Measurements from ENCODE around the gene AGER.

The AGER gene

DNA sequence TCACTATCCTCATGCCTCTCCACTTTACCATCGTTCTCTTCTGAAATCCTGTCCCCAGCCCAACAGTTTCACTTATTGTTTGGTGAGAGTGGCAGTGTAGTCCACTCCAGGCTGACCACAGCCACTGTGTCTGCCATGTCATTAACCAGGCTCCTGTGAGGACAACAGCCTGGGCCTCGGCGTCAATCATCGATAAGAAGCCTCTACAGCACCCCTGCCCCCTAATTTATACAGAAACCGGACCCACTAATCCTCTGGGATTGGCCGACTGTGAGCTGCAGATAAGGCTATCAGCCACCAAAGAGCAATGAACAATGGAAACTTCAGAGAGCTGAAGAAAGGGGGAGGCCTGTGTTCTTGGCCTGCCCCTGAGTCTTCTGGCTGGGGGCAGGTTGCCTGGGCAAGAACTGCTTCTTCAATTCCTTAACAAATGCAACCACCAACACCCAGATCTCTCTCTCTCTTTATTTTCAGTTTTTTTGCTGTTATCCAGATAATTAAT, 16.2 kb downstream of the AGER start:
- no peak for ATAC-seq
- TF ChIP-seq RARB (CRISPR knock-in tag; IDR thresholded peaks at IDR 0.05) (no peak), ZFP3 (CRISPR knock-in tag; IDR thresholded peaks at IDR 0.05) (no peak), ZC3H10 (CRISPR knock-in tag; IDR thresholded peaks at IDR 0.05) (no peak)

DNA sequence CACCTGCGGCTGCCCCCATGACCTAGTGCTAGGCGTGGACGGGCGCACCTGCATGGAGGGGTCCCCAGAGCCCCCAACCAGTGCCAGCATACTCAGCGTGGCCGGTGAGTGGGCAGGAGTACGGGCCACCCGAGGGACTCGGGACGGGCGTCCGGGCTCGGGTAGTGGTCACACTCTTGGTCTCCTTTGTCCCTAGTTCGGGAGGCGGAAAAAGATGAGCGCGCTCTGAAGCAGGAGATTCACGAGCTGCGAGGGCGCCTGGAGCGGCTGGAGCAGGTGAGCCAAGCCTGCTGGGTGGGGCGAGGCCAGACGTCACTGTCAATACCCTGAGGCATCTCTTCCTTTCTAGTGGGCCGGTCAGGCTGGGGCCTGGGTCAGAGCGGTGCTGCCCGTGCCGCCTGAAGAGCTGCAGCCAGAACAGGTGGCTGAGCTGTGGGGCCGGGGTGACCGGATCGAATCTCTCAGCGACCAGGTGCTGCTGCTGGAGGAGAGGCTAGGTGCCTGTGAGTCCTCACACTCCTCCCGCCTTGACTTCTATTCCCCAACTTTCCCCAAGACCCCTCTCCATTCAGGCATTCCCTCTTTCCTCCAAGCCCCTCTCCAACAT, 16.8 kb downstream of the AGER start:
- TF ChIP-seq TOX (CRISPR knock-in tag; IDR thresholded peaks at IDR 0.05; ENCODE audit: borderline replicate concordance) (no peak), ZNF70 (CRISPR knock-in tag; IDR thresholded peaks at IDR 0.05) (no peak), ZC3H10 (CRISPR knock-in tag; IDR thresholded peaks at IDR 0.05) (no peak), OSR1 (CRISPR knock-in tag; IDR thresholded peaks at IDR 0.05) (no peak), ZNF8 (CRISPR knock-in tag; IDR thresholded peaks at IDR 0.05) (no peak), ZFP3 (CRISPR knock-in tag; IDR thresholded peaks at IDR 0.05) (no peak), ZFP30 (CRISPR knock-in tag; IDR thresholded peaks at IDR 0.05) (no peak), SNAI2 (CRISPR knock-in tag; IDR thresholded peaks at IDR 0.05) (no peak), TCF4 (CRISPR knock-in tag; IDR thresholded peaks at IDR 0.05; ENCODE audit: borderline replicate concordance) (no peak), PPARA (CRISPR knock-in tag; IDR thresholded peaks at IDR 0.05; ENCODE audit: borderline replicate concordance) (no peak), BACH2 (CRISPR knock-in tag; IDR thresholded peaks at IDR 0.05; ENCODE audit: borderline replicate concordance) (no peak)
- TF ChIP-seq, protein P1, sequence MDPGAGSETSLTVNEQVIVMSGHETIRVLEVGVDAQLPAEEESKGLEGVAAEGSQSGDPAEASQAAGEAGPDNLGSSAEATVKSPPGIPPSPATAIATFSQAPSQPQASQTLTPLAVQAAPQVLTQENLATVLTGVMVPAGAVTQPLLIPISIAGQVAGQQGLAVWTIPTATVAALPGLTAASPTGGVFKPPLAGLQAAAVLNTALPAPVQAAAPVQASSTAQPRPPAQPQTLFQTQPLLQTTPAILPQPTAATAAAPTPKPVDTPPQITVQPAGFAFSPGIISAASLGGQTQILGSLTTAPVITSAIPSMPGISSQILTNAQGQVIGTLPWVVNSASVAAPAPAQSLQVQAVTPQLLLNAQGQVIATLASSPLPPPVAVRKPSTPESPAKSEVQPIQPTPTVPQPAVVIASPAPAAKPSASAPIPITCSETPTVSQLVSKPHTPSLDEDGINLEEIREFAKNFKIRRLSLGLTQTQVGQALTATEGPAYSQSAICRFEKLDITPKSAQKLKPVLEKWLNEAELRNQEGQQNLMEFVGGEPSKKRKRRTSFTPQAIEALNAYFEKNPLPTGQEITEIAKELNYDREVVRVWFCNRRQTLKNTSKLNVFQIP (CRISPR knock-in tag; IDR thresholded peaks at IDR 0.05; ENCODE audit: borderline replicate concordance, low read depth): no peak
- TF ChIP-seq, protein P2, sequence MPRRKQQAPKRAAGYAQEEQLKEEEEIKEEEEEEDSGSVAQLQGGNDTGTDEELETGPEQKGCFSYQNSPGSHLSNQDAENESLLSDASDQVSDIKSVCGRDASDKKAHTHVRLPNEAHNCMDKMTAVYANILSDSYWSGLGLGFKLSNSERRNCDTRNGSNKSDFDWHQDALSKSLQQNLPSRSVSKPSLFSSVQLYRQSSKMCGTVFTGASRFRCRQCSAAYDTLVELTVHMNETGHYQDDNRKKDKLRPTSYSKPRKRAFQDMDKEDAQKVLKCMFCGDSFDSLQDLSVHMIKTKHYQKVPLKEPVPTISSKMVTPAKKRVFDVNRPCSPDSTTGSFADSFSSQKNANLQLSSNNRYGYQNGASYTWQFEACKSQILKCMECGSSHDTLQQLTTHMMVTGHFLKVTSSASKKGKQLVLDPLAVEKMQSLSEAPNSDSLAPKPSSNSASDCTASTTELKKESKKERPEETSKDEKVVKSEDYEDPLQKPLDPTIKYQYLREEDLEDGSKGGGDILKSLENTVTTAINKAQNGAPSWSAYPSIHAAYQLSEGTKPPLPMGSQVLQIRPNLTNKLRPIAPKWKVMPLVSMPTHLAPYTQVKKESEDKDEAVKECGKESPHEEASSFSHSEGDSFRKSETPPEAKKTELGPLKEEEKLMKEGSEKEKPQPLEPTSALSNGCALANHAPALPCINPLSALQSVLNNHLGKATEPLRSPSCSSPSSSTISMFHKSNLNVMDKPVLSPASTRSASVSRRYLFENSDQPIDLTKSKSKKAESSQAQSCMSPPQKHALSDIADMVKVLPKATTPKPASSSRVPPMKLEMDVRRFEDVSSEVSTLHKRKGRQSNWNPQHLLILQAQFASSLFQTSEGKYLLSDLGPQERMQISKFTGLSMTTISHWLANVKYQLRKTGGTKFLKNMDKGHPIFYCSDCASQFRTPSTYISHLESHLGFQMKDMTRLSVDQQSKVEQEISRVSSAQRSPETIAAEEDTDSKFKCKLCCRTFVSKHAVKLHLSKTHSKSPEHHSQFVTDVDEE (CRISPR knock-in tag; IDR thresholded peaks at IDR 0.05): no peak
- ATAC-seq: no peak

DNA sequence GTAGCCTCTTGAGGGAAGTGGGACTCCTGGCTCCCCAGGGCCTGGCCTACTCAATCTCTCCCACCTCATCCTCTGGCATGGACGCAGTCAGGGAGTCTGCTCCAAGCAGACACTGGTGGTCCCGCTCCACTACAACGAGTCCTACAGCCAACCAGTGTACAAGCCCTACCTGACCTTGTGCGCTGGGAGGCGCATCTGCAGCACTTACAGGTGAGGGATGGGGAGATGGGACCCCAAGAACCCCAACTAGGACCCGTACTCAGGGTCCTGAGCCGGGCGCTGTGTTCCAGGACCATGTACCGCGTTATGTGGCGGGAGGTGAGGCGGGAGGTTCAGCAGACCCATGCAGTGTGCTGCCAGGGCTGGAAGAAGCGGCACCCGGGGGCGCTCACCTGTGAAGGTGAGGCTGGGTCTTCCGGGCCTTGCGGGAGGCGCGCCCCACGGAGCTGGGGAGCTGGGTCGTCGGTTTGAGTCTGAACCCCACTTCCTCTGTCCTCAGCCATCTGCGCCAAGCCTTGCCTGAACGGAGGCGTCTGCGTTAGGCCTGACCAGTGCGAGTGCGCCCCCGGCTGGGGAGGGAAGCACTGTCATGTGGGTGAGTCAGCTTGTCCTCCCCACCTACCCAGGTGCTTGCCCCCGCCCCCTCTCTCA, 17.5 kb downstream of the AGER start:
- ATAC-seq: no peak; the same call in 1 of the 3 replicates

More for the DNA sequence above, 17.5 kb downstream of the AGER start:
- no peak for TF ChIP-seq SNAI2 (CRISPR knock-in tag; IDR thresholded peaks at IDR 0.05)
- no peak for TF ChIP-seq ZNF8 (CRISPR knock-in tag; IDR thresholded peaks at IDR 0.05)
- no peak for TF ChIP-seq GLIS3 (CRISPR knock-in tag; IDR thresholded peaks at IDR 0.05)
- no peak for TF ChIP-seq PPARA (CRISPR knock-in tag; IDR thresholded peaks at IDR 0.05; ENCODE audit: borderline replicate concordance)
- TF ChIP-seq, protein P1 (CRISPR knock-in tag; IDR thresholded peaks at IDR 0.05; ENCODE audit: borderline replicate concordance, low read depth): no peak
- no peak for TF ChIP-seq RARB (CRISPR knock-in tag; IDR thresholded peaks at IDR 0.05)
- TF ChIP-seq OSR1 (CRISPR knock-in tag; IDR thresholded peaks at IDR 0.05): no peak
- TF ChIP-seq, protein P2 (CRISPR knock-in tag; IDR thresholded peaks at IDR 0.05): no peak
- TF ChIP-seq BACH2 (CRISPR knock-in tag; IDR thresholded peaks at IDR 0.05; ENCODE audit: borderline replicate concordance): no peak
- TF ChIP-seq, protein P3, sequence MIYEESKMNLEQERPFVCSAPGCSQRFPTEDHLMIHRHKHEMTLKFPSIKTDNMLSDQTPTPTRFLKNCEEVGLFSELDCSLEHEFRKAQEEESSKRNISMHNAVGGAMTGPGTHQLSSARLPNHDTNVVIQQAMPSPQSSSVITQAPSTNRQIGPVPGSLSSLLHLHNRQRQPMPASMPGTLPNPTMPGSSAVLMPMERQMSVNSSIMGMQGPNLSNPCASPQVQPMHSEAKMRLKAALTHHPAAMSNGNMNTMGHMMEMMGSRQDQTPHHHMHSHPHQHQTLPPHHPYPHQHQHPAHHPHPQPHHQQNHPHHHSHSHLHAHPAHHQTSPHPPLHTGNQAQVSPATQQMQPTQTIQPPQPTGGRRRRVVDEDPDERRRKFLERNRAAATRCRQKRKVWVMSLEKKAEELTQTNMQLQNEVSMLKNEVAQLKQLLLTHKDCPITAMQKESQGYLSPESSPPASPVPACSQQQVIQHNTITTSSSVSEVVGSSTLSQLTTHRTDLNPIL (CRISPR knock-in tag; IDR thresholded peaks at IDR 0.05; ENCODE audit: low read depth): no peak
- TF ChIP-seq ZFP30 (CRISPR knock-in tag; IDR thresholded peaks at IDR 0.05): no peak
- no peak for TF ChIP-seq ZC3H10 (CRISPR knock-in tag; IDR thresholded peaks at IDR 0.05)
- TF ChIP-seq TOX (CRISPR knock-in tag; IDR thresholded peaks at IDR 0.05; ENCODE audit: borderline replicate concordance): no peak
- TF ChIP-seq ZNF565 (CRISPR knock-in tag; conservative IDR thresholded peaks at IDR 0.05; ENCODE audit: low read depth): no peak
